Measurements from ENCODE around the gene LOC128125822.

Gene LOC128125822

GRCh38 chr6:63553900-63554299 is 18.4 kb upstream of the LOC128125822 start:
- Histone ChIP-seq H2AFZ (replicated peaks) (no peak overlapping the region), H3K27ac (no peak overlapping the region), H3K4me1 (no peaks in the 10 kb centered on the region), H3K36me3 (no peaks in the 10 kb centered on the region), H3K79me2 (ENCODE audit: low read depth) (no peaks in the 10 kb centered on the region), H3K9ac (no peak overlapping the region), H4K20me1 (ENCODE audit: low read depth) (no peaks in the 10 kb centered on the region), H3F3A (ENCODE audit: low read depth) (no peaks in the 10 kb centered on the region), H3K9me3 (ENCODE audit: low read depth) (no peaks in the 10 kb centered on the region), H3K4me3 (no peak overlapping the region), H3K27me3 (no peaks in the 10 kb centered on the region), H3K4me2 (no peak overlapping the region)
- H3K27me3 Mint-ChIP-seq (ENCODE audit: insufficient read depth, low read depth): no peaks in the 10 kb centered on the region
- no peak overlapping the region for H3K27ac Mint-ChIP-seq
- no peak overlapping the region for H3K4me3 Mint-ChIP-seq
- H3K4me1 Mint-ChIP-seq: no peaks in the 10 kb centered on the region
- TF ChIP-seq EZH2 (IDR thresholded peaks at IDR 0.05) (no peak), EZH2phosphoT487 (IDR thresholded peaks at IDR 0.05) (no peak), CTCF (IDR thresholded peaks at IDR 0.05) (no peak)
- DNase-seq (ENCODE audit: low spot score): no peak
- H3K9me3 Mint-ChIP-seq: no peaks in the 10 kb centered on the region
- H3K36me3 Mint-ChIP-seq: no peaks in the 10 kb centered on the region

- H3K79me2 ChIP-seq (ENCODE audit: low read depth): no peaks in the 10 kb centered on the region
- H3K27me3 ChIP-seq: no peaks in the 10 kb centered on the region
- H3K36me3 ChIP-seq: no peaks in the 10 kb centered on the region
- Mint-ChIP-seq H3K4me3 (no peak overlapping the region), H3K9me3 (no peaks in the 10 kb centered on the region), H3K4me1 (no peaks in the 10 kb centered on the region), H3K27ac (no peak overlapping the region), H3K36me3 (no peaks in the 10 kb centered on the region), H3K27me3 (ENCODE audit: insufficient read depth, low read depth) (no peaks in the 10 kb centered on the region)
- no peak overlapping the region for H3K27ac ChIP-seq
- H3K4me1 ChIP-seq: no peaks in the 10 kb centered on the region
- H3F3A ChIP-seq (ENCODE audit: low read depth): no peaks in the 10 kb centered on the region
- H3K9ac ChIP-seq: no peak overlapping the region
- TF ChIP-seq CTCF (IDR thresholded peaks at IDR 0.05) (no peak), EZH2phosphoT487 (IDR thresholded peaks at IDR 0.05) (no peak), EZH2 (IDR thresholded peaks at IDR 0.05) (no peak)
- no peak for DNase-seq (ENCODE audit: low spot score)
- H3K4me3 ChIP-seq: no peak overlapping the region
- no peak overlapping the region for H3K4me2 ChIP-seq
- no peaks in the 10 kb centered on the region for H4K20me1 ChIP-seq (ENCODE audit: low read depth)
- no peak overlapping the region for H2AFZ ChIP-seq (replicated peaks)
- no peaks in the 10 kb centered on the region for H3K9me3 ChIP-seq (ENCODE audit: low read depth)
These were observed 17.5 kb upstream of the LOC128125822 start for GRCh38 chr6:63554782-63555181.

- no peaks in the 10 kb centered on the region for H3K36me3 ChIP-seq
- H4K20me1 ChIP-seq (ENCODE audit: low read depth): no peaks in the 10 kb centered on the region
- no peaks in the 10 kb centered on the region for H3K79me2 ChIP-seq (ENCODE audit: low read depth)
- no peaks in the 10 kb centered on the region for H3F3A ChIP-seq (ENCODE audit: low read depth)
- Mint-ChIP-seq H3K27ac (no peak overlapping the region), H3K27me3 (ENCODE audit: insufficient read depth, low read depth) (no peaks in the 10 kb centered on the region), H3K4me1 (no peaks in the 10 kb centered on the region), H3K4me3 (no peak overlapping the region), H3K9me3 (no peaks in the 10 kb centered on the region), H3K36me3 (no peaks in the 10 kb centered on the region)
- H2AFZ ChIP-seq (replicated peaks): no peak overlapping the region
- no peak overlapping the region for H3K9ac ChIP-seq
- H3K9me3 ChIP-seq (ENCODE audit: low read depth): no peaks in the 10 kb centered on the region
- no peaks in the 10 kb centered on the region for H3K4me1 ChIP-seq
- H3K27me3 ChIP-seq: no peaks in the 10 kb centered on the region
- no peak overlapping the region for H3K4me3 ChIP-seq
- no peak for DNase-seq (ENCODE audit: low spot score)
- H3K27ac ChIP-seq: no peak overlapping the region
- TF ChIP-seq EZH2phosphoT487 (IDR thresholded peaks at IDR 0.05): no peak
- no peak for TF ChIP-seq CTCF (IDR thresholded peaks at IDR 0.05)
- H3K4me2 ChIP-seq: no peak overlapping the region
These were observed 15.9 kb upstream of the LOC128125822 start for GRCh38 chr6:63556369-63556768.

- Histone ChIP-seq H3K4me2 (no peak overlapping the region), H3K4me3 (no peak overlapping the region), H3K27me3 (no peaks in the 10 kb centered on the region), H3K27ac (no peak overlapping the region), H3K9ac (no peak overlapping the region), H3K4me1 (no peaks in the 10 kb centered on the region), H2AFZ (replicated peaks) (no peak overlapping the region), H3F3A (ENCODE audit: low read depth) (no peaks in the 10 kb centered on the region), H3K36me3 (no peaks in the 10 kb centered on the region), H3K9me3 (ENCODE audit: low read depth) (no peaks in the 10 kb centered on the region), H3K79me2 (ENCODE audit: low read depth) (no peaks in the 10 kb centered on the region), H4K20me1 (ENCODE audit: low read depth) (no peaks in the 10 kb centered on the region)
- Mint-ChIP-seq H3K4me1 (no peaks in the 10 kb centered on the region), H3K27me3 (ENCODE audit: insufficient read depth, low read depth) (peaks cover 2% of the 10 kb centered on the region), H3K9me3 (no peaks in the 10 kb centered on the region), H3K36me3 (no peaks in the 10 kb centered on the region), H3K4me3 (no peak overlapping the region), H3K27ac (no peak overlapping the region)
- no peak for TF ChIP-seq EZH2phosphoT487 (IDR thresholded peaks at IDR 0.05)
- no peak for TF ChIP-seq EZH2 (IDR thresholded peaks at IDR 0.05)
- no peak for TF ChIP-seq CTCF (IDR thresholded peaks at IDR 0.05)
- DNase-seq (ENCODE audit: low spot score): no peak
These were observed 14.0 kb upstream of the LOC128125822 start for GRCh38 chr6:63558278-63558677.
